Body of pancreas (tissue), 4 donors: ENCODE measurements around the gene AUNIP.

Experiments
- POLR2A ChIP-seq, 3 donors: fragments of 450-650 bp; IDR thresholded peaks; one replicate each; pipeline ENCODE4 v1.6.1; 2016; ENCODE audit warnings: antibody characterized with exemption in 3 of 3, mild to moderate bottlenecking in 2 of 3
- TF ChIP-seq, protein P1 (sequence below), 7 experiments: fragments of 450-650 bp in 4 of 7; fragments of 200-600 bp in 3 of 7; sonication (generic) in 3 of 7; IDR thresholded peaks; one replicate each; pipeline ENCODE4 v1.5.1; 2016 to 2019; ENCODE audit warnings: antibody characterized with exemption in 7 of 7

DNA sequence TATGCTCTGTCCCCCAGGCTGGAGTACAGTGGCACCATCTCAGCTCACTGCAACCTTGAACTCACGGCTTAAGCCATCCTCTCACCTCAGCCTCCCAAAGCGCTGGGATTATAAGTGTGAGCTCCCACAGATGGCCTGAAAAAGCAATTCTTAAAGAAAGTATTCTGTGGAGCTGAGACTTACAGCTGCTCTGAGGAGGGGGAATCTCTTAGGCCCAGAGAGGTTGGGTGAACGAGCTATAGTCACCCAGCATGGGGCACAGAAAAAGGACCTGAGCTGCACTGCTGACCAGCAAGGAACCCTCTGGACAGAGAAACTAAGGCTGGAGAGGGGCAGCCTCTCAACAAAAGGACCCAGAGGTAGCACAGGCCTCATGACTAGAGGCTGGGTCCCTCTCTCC, 15.0 kb upstream of the AUNIP start:
- TF ChIP-seq, protein P1, sequence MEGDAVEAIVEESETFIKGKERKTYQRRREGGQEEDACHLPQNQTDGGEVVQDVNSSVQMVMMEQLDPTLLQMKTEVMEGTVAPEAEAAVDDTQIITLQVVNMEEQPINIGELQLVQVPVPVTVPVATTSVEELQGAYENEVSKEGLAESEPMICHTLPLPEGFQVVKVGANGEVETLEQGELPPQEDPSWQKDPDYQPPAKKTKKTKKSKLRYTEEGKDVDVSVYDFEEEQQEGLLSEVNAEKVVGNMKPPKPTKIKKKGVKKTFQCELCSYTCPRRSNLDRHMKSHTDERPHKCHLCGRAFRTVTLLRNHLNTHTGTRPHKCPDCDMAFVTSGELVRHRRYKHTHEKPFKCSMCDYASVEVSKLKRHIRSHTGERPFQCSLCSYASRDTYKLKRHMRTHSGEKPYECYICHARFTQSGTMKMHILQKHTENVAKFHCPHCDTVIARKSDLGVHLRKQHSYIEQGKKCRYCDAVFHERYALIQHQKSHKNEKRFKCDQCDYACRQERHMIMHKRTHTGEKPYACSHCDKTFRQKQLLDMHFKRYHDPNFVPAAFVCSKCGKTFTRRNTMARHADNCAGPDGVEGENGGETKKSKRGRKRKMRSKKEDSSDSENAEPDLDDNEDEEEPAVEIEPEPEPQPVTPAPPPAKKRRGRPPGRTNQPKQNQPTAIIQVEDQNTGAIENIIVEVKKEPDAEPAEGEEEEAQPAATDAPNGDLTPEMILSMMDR (IDR thresholded peaks at IDR 0.05) = no peak
- no peak for TF ChIP-seq POLR2A (IDR thresholded peaks at IDR 0.05)
